ENCODE measurements around the gene ADH4.

ADH4 gene

DNA sequence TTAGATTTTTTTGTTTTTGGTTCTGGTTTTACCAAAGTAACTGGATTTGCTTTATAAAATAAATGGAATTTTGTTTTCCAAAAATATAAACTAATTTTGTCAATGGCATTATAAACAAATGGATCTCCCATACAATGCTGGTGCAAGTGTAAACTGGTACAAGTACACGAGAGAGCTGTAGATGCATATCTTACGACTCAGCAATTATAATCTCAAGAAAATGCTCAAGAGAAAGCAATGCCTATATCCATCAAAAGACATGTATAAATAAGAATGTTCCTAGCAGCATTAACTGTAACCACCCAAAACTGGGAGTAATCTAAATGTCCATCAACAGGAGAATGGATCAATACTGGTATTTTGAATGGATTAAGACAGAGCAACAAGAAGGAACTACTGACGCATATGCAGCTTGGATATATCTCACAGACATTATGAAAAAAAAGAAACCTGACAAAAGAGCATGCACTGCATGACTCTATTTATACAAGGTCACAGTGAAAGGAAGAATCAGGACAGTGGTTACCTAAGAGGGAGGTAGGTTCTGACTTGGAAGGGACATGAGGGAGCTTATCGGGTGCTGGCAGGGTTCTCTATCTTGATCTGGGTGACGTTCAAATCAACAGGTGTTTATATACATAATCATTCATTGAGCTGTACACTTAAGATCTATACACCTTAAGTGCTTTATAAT is 65.0 kb downstream of the ADH4 start:
- DNase-seq, result no peak

DNA sequence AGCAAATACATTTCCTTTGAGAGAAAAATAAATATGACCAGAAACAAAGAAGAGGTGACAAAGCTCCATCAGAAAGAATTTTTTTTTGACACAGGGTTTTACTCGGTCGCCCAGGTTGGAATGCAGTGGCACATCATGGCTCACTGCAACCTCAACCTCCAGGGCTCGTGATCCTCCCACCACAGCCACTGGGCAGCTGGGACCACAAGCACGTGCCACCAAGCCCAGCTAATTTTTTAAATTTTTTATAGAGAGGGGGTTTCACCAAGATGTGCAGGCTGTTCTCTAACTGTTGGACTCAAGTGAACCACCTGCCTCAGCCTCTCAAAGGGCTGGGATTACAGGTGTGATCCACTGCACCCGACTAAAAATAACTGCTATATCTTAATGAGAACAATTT is 65.8 kb downstream of the ADH4 start:
- no peak for DNase-seq

DNA sequence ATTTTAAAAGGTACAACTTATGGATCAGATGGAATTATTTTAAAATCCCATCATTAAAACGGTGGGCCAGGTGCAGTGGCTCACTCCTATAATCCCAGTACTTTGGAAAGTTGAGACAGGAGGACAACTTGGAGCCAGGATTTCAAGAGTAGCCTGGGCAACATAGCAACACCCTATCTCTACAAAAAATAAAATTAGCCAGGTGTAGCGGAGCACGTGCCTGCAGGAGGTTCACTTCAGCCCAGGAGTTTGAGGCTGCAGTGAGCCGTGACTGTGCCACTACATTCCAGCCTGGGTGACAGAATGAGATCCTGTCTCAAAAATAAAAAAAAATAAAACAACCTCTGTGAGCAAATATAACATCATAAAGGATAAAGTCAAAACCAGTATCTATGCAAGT is 66.9 kb downstream of the ADH4 start:
- DNase-seq, result no peak

DNA sequence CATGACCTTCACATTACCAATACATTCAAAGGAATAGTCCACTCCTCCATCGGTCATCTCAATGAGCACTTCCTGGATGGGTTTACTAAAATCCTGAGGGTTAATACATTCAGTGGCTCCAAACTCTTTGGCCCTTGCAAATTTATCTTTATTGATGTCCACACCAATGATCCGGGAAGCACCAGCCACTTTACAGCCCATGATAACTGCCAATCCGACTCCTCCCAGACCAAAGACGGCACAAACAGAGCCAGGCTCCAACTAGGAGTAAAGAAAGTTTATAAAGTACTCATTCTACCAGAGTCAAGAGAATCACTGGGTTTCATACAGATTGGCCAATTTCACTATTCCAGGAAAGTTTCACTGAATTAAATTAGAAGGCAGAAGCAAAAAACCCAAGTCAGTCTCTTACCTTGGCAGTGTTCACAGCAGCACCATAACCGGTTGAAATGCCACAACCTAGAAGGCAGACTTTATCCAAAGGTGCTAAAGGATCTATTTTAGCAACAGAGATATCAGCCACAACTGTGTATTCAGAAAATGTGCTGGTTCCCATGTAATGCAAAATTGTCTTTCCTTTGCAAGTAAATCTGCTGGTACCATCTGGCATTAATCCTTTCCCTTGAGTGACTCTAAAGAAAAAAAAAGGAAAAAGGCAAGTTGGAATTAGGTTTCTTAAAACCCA is 67.7 kb downstream of the ADH4 start:
- DNase-seq, result no peak

DNA sequence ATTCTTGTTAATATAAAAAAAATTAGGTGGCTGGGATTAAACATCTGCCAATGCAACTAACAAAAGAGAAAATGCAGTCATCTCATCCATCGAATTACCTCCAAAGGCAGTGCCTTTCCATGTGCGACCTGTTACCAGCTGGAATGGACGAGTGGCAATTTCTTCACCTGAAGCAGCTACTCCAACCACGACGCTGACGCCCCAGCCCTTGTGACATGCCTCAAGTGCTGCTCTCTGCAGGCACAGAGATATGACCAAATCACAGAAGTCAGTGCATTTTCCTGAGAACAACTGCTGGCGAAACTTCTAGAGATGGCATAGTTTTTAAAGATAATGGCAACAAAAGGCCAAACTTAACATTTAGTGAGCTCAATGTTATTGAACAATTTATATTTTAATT is 69.3 kb downstream of the ADH4 start:
- no peak for DNase-seq
